Right lobe of liver (tissue), 6 donors: ENCODE results near the gene SAMD11. TPM values are rescaled to one million over a fixed set of nuclear protein-coding genes. Genes with fewer than 3 reads are reported as not detected.

ENCODE experiments used
- ATAC-seq, 4 donors: fragments of 200-7000 bp; cut with Tn5 transposase; one replicate each; pipeline ENCODE4 v1.9.1; 2020; ENCODE audit warnings: mild to moderate bottlenecking in 4 of 4, moderate library complexity in 4 of 4
- DNase-seq, 3 donors: peaks; one replicate each; pipeline ENCODE4 v3.0.0-alpha.2; 2020
- H3K27ac ChIP-seq, 3 donors: fragments of 200-600 bp; one replicate each; pipeline ENCODE4 v1.8.0; 2022
- H3K27me3 ChIP-seq, 2 donors: fragments of 200-600 bp; one replicate each; pipeline ENCODE4 v1.8.0; 2022
- H3K36me3 ChIP-seq, 4 donors: fragments of 200-600 bp; sonication (generic) in 1 of 4; one replicate each; pipeline versions ENCODE4 v1.5.1 to v1.8.0; 2017 to 2022; ENCODE audit warnings: control low read depth in 1 of 4
- H3K4me1 ChIP-seq, 4 donors: fragments of 200-600 bp; sonication (generic) in 1 of 4; one replicate each; pipeline versions ENCODE4 v1.5.1 to v1.8.0; 2017 to 2022; ENCODE audit warnings: control low read depth in 1 of 4
- H3K4me3 ChIP-seq, 3 donors: fragments of 200-600 bp; one replicate each; pipeline ENCODE4 v1.8.0; 2022
- H3K9me3 ChIP-seq, 4 donors: fragments of 200-600 bp; sonication (generic) in 1 of 4; one replicate each; pipeline versions ENCODE4 v1.5.1 to v1.8.0; 2017 to 2022; ENCODE audit warnings: control low read depth in 1 of 4
- POLR2A ChIP-seq: fragments of 450-650 bp; IDR thresholded peaks from one replicate; pipeline ENCODE4 v1.6.1; 2017; ENCODE audit warnings: antibody characterized with exemption, mild to moderate bottlenecking
- WGBS: methylation state at CpG from one replicate; pipeline ENCODE4 v1.1.6; 2018; ENCODE audit warnings: low coverage, low lambda C conversion rate; ENCODE audit not compliant: insufficient coverage; ENCODE audit errors: missing lambda C conversion rate; 5-methylcytosine and 5-hydroxymethylcytosine counted together
- intact Hi-C, 2 donors: fragments of 100-400 bp; cut with DNase I; formaldehyde crosslinking; loops; one replicate each; pipeline versions ENCODE4 v1.11.2 to v1.14.1; 2022
- total RNA-seq, 6 experiments: library from RNA; depleted of rRNA in 2 of 6; stranded (reverse); fragments of >200 nt in 2 of 6; fragmentation: NEBNext Ultra II Directional in 3 of 6; extraction: Animal tissue kit (Norgen Biotek cat#: 25700) in 3 of 6; gene quantifications; one replicate each; pipeline versions ENCODE4 v1.1.0 to v1.2.4, GENCODE V29; 2016 to 2023
- TF ChIP-seq, protein P1 (sequence below), 4 donors: fragments of 200-600 bp in 3 of 4; fragments of 450-650 bp in 1 of 4; IDR thresholded peaks; one replicate each; pipeline versions ENCODE4 v1.5.1 to v1.8.0; 2016 to 2022; ENCODE audit warnings: antibody characterized with exemption in 4 of 4, mild to moderate bottlenecking in 2 of 4
- donor health status: DM: no; HTN: yes; CAD: no.
- donor health status: DM: no; HTN: no; CAD: no.
- donor health status: DM: no; HTN: no; CAD: no.
- donor health status: DM: no; HTN: yes; CAD: no.
- donor health status: DM: no; HTN: yes; CAD: no.

SAMD11 gene
- total RNA-seq, 6 experiments from 2014 or later = 2.1 to 4.3 (median 3.7) TPM

DNA sequence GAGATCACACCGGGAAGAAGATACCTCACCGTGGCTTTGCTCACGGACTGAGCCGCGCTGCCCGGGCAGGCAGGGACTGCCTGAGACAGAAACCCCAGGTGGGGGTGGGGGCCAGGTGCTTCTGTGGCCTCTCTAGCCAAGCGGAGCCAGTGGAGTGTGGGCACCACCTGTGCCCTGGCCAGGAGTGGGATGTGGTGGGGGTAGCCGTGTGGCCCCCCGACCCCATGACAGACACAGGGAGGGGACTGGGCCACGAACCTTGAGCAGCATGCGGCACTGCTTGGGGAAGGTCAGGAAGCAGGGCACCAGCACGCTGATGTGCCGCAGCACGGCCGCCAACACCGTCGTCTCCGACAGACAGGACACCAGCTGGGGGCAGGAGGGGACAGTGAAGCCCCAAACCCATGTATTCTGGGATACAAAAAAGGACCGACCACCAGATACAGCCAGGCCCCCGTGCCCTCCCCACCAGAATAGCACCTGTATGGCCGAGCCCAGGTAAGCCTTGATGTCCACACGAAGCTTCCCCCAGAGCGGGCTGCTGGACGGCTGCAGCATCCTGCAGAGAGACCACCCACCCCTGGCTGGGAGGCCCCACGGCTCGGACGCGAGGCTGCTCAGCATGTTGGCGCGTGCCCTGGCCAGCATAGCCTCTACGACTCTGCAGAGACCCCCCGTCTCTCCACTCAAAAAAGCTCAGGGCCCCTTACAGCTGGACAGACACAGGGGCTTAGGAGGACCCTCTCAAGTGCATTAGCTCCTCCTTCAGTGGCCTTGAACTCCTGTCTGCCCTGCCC is 30.0 kb downstream of the SAMD11 start:
- peaks cover 0 to 9% (median 0%) of the 10 kb centered on the region in 4 donors for H3K4me1 ChIP-seq
- 100% methylated on average over 2 of the region's 32 CpGs for WGBS
- no peak for TF ChIP-seq POLR2A
- TF ChIP-seq, protein P1, sequence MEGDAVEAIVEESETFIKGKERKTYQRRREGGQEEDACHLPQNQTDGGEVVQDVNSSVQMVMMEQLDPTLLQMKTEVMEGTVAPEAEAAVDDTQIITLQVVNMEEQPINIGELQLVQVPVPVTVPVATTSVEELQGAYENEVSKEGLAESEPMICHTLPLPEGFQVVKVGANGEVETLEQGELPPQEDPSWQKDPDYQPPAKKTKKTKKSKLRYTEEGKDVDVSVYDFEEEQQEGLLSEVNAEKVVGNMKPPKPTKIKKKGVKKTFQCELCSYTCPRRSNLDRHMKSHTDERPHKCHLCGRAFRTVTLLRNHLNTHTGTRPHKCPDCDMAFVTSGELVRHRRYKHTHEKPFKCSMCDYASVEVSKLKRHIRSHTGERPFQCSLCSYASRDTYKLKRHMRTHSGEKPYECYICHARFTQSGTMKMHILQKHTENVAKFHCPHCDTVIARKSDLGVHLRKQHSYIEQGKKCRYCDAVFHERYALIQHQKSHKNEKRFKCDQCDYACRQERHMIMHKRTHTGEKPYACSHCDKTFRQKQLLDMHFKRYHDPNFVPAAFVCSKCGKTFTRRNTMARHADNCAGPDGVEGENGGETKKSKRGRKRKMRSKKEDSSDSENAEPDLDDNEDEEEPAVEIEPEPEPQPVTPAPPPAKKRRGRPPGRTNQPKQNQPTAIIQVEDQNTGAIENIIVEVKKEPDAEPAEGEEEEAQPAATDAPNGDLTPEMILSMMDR (IDR thresholded peaks at IDR 0.05) = no peak
- no peaks in the 10 kb centered on the region for H3K9me3 ChIP-seq
- no peak overlapping the region for H3K27ac ChIP-seq
- intact Hi-C loops = no loop called here
- peaks cover 6 to 60% (median 26%) of the 10 kb centered on the region in 4 donors for H3K36me3 ChIP-seq
- no peak for ATAC-seq
- no peaks in the 10 kb centered on the region for H3K27me3 ChIP-seq
- H3K4me3 ChIP-seq = no peak overlapping the region
- no peak for DNase-seq

- H3K36me3 ChIP-seq = peaks cover 6 to 54% (median 21%) of the 10 kb centered on the region in 4 donors
- H3K27me3 ChIP-seq = no peaks in the 10 kb centered on the region
- DNase-seq (no peak), ATAC-seq (no peak)
- no peak overlapping the region for H3K4me3 ChIP-seq
- no peaks in the 10 kb centered on the region for H3K9me3 ChIP-seq
- no peak for TF ChIP-seq POLR2A
- TF ChIP-seq, protein P1 (IDR thresholded peaks at IDR 0.05) = no peak
- peaks cover 0 to 13% (median 0%) of the 10 kb centered on the region in 4 donors for H3K4me1 ChIP-seq
- 94% methylated on average over 8 of the region's 13 CpGs for WGBS
- intact Hi-C loops = no loop called here
- no peak overlapping the region for H3K27ac ChIP-seq
These were observed 31.2 kb downstream of the SAMD11 start for GRCh38 chr1:954927-955326.

DNA sequence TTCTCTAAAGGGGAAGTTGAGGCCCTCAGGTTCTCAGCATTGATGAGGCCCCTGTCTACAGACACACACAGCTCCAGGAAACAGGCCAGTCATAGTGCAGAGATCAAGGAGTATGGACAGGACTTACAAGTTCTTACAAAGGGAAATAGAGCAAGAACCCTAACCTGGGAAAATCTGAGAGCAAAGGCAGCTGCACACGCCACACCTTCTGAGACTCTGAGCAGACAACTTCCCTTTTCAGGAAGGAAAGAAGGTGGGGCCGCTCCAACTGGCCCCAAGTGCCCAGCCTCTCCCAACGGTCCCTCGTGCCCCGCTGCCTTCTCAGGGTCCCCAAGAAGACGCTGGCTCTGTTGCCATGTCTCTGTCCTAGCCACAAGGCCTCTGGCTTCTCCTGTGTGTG is 31.8 kb downstream of the SAMD11 start:
- DNase-seq (no peak), ATAC-seq (no peak)
- Histone ChIP-seq H3K27ac (no peak overlapping the region), H3K27me3 (no peaks in the 10 kb centered on the region), H3K4me3 (no peak overlapping the region), H3K9me3 (no peaks in the 10 kb centered on the region), H3K36me3 (peaks cover 6 to 52% (median 19%) of the 10 kb centered on the region in 4 donors), H3K4me1 (peaks cover 0 to 13% (median 0%) of the 10 kb centered on the region in 4 donors)
- intact Hi-C loops = no loop called here
- WGBS = 81% methylated on average over 6 of the region's 6 CpGs
- TF ChIP-seq, protein P1 (IDR thresholded peaks at IDR 0.05) = no peak
- no peak for TF ChIP-seq POLR2A

GRCh38 chr1:956636-957035 is 32.9 kb downstream of the SAMD11 start:
- no peak overlapping the region for H3K4me3 ChIP-seq
- H3K27me3 ChIP-seq = no peaks in the 10 kb centered on the region
- H3K9me3 ChIP-seq = no peaks in the 10 kb centered on the region
- H3K36me3 ChIP-seq = peaks cover 6 to 48% (median 19%) of the 10 kb centered on the region in 4 donors
- DNase-seq (no peak), ATAC-seq (no peak)
- peaks cover 0 to 13% (median 0%) of the 10 kb centered on the region in 4 donors for H3K4me1 ChIP-seq
- no peak overlapping the region for H3K27ac ChIP-seq
- 100% methylated on average over 3 of the region's 11 CpGs for WGBS
- intact Hi-C loops = no loop called here
- TF ChIP-seq, protein P1 (IDR thresholded peaks at IDR 0.05) = no peak
- TF ChIP-seq POLR2A = no peak
